Skin epidermis (tissue), 12 donors: ENCODE results near the gene TMEM30B.
A peak's percentile ranks its signal among the peaks of the same experiment; 100 is the strongest.

Source experiments
- H3K27ac ChIP-seq, 21 experiments: fragments of 200-600 bp; sonication (generic) in 11 of 21; one replicate each; pipeline ENCODE4 v1.5.0; 2020; ENCODE audit warnings: mild to moderate bottlenecking in 3 of 21, inconsistent platforms in 2 of 21, moderate library complexity in 2 of 21
- H3K4me3 ChIP-seq, 7 experiments: fragments of 200-600 bp; sonication (generic) in 2 of 7; one replicate each; pipeline ENCODE4 v1.5.0; 2020; ENCODE audit warnings: inconsistent platforms in 2 of 7, mild to moderate bottlenecking in 2 of 7, moderate library complexity in 1 of 7

The TMEM30B gene

DNA sequence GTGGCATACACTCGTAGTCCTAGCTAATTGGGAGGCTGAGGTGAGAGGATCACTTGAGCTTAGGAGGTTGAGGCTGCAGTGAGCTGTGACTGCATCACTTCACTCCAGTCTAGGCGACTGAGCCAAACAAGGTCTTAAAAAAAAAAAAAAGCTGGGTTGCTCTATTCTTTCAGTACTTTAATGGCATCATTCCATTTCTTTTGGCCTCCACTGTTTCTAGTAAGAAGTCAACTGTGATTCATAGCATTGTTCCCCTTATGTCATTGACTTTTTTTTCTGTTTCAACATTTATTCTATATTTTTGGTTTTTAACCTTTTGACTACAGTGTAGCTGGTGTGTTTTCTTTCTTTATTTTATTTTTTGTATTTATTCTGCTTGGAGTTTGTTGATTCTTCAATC lies 23.6 kb upstream of the TMEM30B start:
- no peak overlapping the region for H3K4me3 ChIP-seq
- H3K27ac ChIP-seq: no peak overlapping the region

DNA sequence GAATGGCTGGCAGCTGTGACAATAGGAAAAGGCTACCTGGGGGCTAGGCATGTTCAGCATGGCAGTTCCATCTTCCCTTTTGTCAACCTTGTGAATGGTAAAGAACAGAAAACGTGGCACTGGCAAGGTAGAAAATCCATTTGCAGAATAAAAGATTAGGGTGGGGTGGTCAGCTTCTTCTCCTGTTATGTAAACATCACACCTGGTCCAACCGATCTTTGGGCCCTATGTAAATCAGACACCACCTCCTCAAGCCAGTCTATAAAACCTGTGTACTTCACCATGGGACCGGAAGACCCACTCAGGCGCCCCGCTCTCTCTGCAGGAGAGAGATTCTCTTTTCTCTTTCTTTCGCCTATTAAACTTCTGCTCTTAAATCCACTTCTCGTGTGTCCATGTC lies 19.6 kb upstream of the TMEM30B start:
- no peak overlapping the region for H3K4me3 ChIP-seq
- H3K27ac ChIP-seq: no peak overlapping the region

DNA sequence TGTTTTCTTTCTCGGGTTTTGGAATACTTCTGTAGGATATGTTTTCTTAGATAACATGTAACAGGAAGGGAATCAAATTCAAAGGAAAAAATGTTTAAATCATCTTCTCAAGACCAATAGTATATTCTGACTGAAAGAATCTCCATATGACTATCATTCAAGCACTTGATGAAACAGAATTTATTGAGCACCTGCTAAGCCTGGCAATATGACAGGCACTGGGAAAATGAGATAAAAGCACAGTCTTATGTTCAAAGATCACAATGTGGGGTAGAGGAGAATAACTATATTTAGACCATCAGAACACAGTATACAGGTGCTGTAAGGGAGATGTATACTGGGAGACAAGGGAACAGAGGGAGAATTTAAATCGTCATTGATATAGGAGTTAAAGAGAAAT lies 19.1 kb upstream of the TMEM30B start:
- no peak overlapping the region for H3K4me3 ChIP-seq
- H3K27ac ChIP-seq: no peak overlapping the region

DNA sequence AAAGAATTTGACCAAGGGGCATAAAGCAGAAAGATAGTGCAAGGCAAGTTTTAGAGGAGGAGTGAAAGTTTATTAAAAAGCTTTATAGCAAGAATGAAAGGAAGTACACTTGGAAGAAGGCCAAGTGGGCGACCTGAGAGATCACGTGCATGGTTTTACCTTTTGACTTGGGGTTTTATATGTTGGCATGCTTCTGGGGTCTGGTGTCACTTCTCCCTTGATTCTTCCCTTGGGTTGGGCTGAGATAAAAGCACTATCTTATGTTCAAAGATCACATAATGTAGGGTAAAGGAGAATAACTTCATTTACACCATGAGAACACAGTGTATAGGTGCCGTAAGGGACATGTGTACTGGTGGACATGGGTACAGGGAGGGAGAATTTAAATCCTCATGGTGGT lies 17.7 kb upstream of the TMEM30B start:
- no peak overlapping the region for H3K4me3 ChIP-seq

DNA sequence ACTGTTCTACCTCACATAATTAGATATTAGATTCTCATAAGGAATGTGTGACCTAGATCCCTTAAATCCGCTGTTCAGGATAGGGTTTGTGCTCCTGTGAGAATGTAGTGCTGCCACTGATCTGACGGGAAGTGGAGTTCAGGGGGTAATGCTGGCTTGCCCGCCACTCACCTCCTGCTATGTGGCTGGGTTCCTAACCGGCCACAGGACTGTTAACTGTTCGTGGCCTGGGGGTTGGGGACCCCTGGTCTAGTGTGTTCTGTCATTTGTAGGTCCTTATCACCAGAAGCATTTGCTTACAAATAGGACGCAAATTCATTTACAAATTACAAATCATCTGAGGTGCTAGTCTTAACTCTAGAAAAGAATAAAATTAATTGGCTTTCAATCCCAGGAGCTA lies 16.4 kb upstream of the TMEM30B start:
- no peak overlapping the region for H3K27ac ChIP-seq
- H3K4me3 ChIP-seq: no peak overlapping the region

More for the DNA sequence above, 17.7 kb upstream of the TMEM30B start:
- no peak overlapping the region for H3K27ac ChIP-seq

DNA sequence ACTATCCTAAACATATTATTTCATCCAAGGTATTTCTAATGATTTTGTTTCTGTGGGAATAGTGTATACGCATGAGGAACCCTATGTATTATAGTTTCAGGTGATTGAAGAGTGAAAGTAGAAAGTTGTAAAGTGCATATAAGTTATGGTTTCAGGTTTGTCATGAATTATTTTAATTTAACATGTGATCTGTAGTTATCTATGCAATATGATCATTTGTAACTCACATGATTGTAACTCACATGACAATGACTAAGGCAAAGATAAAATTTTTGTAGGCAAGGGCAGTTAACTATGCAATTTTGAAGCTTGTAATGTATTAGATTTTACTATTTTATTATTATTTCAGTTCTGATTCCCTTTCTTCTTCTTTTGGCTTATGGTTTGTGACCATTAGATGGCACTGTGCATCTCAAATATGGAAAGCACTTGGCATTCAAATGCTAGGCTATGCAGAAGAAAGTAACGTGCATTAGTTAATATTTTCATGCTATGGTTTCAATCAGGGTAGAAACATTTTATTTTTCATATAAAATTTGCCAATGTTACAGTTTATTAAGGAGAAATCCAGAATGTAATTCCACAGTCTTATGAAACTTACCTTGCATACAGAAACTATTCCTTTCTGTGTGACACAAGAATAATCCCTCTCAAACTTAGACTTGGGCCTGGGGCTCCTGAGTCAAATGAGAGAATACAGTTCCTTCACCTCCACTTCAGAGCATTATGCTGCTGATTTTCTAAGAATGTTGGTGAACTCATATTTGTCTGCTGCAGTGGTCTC lies 15.8 kb upstream of the TMEM30B start:
- H3K4me3 ChIP-seq: no peak overlapping the region
- no peak overlapping the region for H3K27ac ChIP-seq

DNA sequence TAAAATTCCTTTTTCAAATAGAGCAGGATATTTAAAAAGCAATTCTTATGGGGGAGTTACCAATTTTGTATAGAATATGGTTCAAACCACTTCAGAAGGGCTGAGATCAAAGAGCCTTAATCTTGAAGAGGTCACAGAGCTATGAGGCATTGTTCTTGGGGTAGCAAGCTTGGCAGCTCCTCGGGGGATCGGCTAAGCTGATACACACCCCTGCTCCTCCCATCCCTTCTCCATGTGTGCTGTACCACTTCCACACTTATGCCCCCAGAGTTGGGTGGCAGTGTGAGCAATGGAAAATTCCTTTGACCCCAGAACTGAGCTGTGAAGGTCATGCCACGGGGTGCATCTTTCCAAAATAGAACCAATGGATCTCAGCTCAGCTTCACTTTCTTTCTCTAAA lies 15.0 kb upstream of the TMEM30B start:
- Histone ChIP-seq H3K27ac (no peak overlapping the region), H3K4me3 (no peak overlapping the region)

DNA sequence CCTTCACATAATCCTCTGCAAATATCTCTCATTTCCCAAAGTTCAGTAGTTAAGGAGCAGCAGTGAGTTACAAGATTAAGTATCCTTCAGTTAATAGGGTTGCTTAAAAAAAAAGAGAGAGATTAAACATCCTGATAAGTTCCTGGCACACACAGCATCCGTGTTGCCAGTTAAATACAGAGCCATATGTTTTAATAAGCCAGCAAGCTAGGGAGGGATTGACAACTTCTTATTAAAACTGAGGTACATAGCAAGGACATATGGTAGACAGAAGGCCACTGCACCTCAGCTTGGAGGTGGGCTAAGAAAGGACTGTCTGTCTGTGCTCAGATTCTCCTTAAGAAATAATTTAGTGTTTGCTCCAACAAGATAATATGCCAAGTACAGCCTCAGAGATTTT lies 9.6 kb upstream of the TMEM30B start:
- Histone ChIP-seq H3K4me3 (no peak overlapping the region), H3K27ac (no peak overlapping the region)

DNA sequence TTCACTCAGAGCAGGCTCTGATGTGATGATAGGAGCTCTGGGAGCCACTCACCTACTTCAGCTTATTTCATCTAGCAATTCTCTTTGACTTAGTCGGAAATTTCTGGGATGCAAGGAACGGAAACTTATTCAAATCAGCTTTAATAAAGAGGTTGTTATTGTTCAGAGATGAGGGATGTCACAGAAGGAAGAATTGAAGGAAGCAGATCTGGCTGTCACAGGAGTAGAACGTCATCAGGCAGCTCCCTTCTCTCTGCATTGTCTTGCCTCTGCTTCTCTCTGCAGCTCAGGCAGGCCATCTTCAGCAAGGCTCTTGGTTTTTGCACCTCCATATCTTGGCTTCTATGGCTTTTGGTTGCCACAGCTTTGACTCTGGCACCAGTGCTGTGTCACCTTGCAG lies 7.6 kb upstream of the TMEM30B start:
- Histone ChIP-seq H3K4me3 (no peak overlapping the region), H3K27ac (no peak overlapping the region)

DNA sequence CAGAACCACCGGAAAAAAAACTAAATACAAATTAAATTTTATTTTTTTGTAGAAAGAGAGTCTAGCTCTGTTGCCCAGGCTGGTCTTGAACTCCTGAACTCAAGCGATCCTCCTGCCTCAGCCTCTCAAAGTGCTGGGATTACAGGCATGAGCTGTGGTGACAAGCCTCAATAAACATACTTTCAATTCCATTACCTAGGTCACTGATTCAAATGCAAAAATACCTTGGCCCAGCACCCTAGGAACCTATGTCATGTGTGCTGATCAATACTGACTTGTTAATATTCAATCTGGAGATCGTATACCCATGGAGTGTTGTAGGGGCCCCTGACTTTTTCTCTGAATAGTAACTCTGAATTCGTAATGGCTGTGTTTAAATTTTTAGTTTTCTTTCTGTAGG lies 7.1 kb upstream of the TMEM30B start:
- no peak overlapping the region for H3K4me3 ChIP-seq

DNA sequence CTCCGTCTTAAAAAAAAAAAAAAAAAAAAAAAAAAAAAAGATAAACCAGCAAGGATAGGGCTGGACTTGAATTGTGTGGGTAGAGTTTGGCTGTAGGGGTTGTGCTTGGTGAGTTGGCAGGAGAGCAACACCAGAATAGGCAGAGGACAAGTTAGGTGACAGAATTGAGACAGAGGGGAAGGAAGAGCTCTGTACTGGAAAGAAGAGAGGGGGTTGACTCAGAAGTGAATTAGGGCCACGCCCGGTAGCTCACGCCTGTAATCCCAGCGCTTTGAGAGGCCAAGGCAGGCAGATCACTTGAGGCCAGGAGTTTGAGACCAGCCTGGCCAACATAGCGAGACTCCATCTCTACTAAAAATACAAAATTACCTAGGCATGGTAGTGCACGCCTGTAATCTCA lies 6.1 kb upstream of the TMEM30B start:
- H3K27ac ChIP-seq: no peak overlapping the region
- no peak overlapping the region for H3K4me3 ChIP-seq

More for the DNA sequence above, 7.1 kb upstream of the TMEM30B start:
- no peak overlapping the region for H3K27ac ChIP-seq

DNA sequence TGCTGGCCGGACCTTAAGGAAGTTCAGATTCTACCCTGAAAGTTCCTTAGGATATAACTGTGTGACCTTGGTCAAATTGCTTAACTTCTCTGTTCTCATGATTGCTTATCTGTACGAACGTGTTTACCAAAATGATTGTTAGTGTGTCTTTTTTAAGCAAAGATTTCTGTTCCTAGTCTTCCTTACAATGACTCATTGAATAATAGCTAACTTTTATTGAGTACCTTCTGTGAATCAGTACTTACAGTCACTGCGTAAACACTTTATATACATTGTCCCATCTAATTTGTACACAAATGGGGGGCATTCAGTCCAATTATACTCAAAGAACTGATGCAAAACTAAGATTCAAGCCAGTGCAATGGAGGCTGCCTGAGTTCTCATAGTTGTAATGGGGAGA lies 4.2 kb upstream of the TMEM30B start:
- Histone ChIP-seq H3K4me3 (no peak overlapping the region), H3K27ac (no peak overlapping the region)

DNA sequence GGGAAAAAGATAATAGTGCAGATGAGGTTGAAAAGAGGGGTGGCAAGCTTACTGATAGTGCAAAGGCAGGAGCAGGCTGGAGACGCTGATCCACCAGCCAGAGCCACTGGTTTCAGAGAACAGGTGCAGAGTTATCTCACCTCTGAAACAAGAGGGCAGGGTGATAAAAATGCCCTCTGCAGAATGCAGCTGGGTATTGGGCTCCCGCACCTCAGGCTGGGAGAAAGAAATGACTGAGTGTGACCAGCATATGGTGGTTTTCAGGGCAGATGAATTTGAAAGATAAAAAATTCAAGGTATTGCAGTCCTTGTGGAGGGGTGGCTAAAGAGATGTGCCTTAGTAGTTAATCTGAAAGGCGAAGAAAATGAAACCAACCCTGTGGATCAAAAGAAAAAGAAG lies 2.9 kb upstream of the TMEM30B start:
- Histone ChIP-seq H3K27ac (no peak overlapping the region), H3K4me3 (no peak overlapping the region)

DNA sequence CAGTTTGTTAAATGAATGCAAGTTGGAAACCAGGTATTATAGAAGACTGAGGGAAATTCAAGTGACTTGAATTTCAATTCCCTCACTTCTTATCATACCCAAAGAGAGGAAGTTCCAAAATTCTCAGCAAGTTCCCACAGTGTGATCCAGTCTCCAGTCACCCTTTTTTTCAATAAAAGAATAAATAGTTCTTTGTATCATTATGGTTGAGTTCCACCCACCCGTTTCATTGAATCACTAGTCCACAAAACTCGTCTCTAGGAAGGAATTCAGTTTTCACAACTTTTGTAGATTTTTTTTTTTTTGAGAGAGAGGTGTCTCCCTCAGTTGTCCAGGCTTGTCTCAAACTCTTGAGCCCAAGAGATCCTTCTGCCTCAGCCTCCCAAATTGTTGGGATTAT lies 1.6 kb upstream of the TMEM30B start:
- H3K4me3 ChIP-seq: no peak overlapping the region
- no peak overlapping the region for H3K27ac ChIP-seq

DNA sequence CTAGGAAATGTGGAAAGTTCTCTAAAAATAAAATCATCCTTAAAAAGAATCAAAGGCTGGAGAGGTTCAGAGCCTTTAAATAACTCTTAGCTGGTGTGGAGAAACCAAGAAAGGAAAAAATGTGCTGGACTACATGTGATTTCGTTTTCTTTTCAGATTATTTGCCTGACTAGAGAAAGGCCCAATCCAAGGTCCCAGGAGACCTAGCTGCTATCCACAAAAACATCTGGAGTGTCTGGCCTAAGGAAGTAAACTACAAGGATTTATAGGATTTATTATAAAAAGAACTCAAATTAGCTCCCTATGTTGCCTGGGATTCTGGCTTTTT lies 774 bp upstream of the TMEM30B start:
- Histone ChIP-seq H3K27ac (peak overlapping the region in 10 of 21 experiments; percentile 81 to 96 (median 88)), H3K4me3 (peak overlapping the region in 1 of 7 experiments; percentile 61)

DNA sequence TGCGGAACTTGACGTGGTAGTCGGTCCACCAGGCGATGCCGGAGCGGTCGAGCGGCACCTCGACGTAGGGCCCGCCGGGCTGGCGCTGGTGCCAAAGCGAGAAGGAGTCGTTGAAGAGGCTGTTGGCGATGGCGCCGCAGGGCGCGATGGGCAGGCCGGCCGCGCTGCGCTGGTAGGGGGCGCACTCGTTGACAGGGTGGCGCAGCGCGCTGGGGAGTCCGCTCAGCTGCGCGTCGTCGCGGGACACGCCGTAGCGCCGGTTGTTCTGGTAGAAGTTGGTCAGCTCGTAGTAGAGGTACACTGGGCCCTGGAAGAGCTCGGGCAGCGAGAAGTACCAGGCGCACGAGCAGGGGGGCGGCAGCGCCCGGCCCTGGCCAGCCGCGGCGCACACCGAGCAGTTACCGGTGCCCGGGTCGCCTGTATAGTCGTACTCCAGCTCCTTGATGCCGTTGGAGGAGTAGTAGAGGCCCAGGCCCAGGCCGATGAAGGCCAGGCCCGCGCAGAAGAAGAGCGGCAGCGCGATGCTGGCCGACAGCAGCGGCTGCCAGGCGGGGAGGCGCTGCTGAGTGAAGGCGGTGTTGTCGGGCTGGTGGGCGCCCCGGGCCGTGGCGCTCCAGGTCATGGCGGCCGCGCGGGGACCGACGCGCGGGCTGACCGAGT lies 482 bp downstream of the TMEM30B start:
- peak overlapping the region; percentile 42 to 66 (median 57) for H3K4me3 ChIP-seq
- H3K27ac ChIP-seq: peak overlapping the region; percentile 63 to 96 (median 88)

DNA sequence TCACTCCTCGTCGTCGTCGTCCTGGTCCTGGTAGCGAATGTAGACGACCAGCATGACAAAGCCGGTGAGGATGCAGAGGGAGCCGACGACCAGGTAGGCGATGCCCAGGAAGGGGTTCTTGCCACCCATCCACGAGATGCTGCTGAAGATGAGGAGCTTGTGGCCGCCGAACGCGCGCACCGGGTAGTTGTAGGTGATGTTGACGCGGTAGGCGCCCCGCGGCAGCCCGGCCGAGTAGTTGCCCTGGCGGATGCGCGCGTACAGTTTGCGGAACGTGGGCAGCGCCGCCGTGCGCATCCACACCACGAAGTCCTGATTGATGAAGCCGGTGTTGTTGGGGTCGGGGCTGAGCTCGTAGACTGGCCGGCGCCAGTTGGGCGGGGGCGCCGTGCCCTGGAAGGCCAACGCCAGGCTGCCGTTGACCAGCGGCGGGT lies 1.0 kb downstream of the TMEM30B start:
- peak overlapping the region; percentile 42 to 66 (median 57) for H3K4me3 ChIP-seq
- H3K27ac ChIP-seq: peak overlapping the region in 19 of 21 experiments; percentile 63 to 96 (median 89)

DNA sequence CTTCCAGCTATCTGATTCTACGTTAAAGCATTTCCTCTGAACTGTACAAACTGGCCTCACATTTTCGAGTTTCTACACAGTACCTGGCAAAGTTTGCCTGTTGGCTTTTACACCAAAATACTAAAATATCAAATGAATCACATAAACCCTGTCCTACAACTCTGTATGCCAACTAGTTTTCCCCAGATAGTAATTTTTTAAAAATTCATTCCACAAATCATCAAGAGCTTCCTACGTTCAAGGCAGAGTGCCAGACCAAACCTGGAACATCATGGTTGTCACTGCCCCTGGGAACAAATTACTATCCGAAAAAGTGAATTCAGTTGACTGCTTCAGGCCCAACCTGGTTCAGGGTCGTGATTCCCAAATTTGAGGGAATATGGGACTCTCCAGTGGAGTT lies 2.1 kb downstream of the TMEM30B start:
- Histone ChIP-seq H3K4me3 (peak overlapping the region in 3 of 7 experiments; percentile 5 to 66 (median 61)), H3K27ac (peak overlapping the region in 3 of 21 experiments; percentile 6 to 96 (median 45))

DNA sequence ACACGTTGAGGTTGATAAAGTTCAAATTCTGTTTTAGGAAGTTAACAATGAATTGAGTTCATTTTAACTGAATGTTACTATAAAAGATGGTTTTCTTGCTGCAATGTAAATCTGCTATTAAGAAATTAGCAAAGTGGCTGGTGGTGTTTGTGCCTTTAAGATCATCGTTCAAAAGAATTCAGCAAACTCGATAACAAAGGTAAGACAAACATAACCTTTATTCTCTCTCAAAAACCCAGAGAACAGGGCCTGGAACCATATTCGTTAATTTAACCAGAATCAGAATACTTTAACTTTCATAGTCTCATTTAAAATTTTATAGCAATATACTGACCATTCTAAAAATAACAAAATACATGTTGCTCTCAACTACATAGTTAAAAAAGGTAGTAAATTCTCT lies 3.4 kb downstream of the TMEM30B start:
- H3K27ac ChIP-seq: no peak overlapping the region
- no peak overlapping the region for H3K4me3 ChIP-seq

DNA sequence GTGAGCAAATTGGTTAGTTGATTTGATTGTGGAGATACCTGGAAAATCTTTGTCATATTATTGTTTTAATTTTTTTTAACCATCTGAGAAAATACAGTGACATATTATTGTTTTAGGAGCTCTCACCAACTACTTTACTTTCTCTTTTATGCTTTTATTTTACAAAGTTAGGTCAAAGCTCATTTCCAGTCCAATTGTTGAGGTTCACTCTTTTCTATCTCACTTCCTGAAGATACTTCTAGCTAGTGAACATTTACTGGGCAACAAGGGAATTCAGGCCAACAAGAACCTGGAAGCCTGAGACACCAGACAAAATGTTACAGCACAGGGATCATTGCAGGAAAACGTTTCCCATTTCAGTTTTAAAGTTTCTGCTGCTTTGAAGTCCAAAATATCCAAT lies 3.9 kb downstream of the TMEM30B start:
- no peak overlapping the region for H3K27ac ChIP-seq
- H3K4me3 ChIP-seq: no peak overlapping the region

DNA sequence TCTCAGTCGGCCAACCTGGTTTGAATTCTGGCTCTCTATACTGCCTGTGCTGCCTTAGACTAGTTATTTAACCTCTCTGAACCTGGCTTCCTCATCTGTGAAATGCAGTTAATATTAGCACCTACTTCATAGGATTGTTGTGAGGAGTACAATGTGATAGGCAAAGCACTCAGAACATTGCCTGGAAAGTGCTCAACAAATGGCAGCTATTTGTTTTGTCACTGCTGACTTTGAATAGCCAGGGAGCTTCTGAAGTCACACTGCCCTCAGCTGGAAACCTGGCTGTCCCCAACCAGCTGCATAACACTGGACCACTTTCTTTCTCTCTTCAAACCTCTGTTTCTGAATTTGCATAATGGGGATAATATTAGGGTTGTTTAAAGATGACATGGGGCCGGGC lies 9.6 kb downstream of the TMEM30B start:
- H3K27ac ChIP-seq: no peak overlapping the region
- H3K4me3 ChIP-seq: no peak overlapping the region

DNA sequence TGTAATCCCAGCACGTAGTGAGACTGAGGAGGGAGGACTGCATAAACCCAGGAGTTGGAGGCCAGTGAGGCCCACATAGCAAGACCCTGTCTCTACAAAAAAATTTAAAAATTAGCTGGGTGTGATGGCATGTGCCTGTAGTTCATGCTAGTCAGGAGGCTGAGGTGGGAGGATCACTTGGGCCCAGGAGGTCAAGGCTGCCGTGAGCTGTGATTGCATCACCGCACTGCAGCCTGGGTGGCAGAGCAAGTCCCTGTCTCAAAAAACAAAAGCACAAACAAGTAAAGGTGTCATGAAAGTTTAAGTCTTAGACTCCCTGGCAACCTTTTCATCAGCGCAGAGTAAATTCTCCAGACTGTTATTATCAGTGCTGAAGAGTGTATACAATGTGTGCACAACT lies 10.4 kb downstream of the TMEM30B start:
- no peak overlapping the region for H3K4me3 ChIP-seq

More for the DNA sequence above, 10.4 kb downstream of the TMEM30B start:
- H3K27ac ChIP-seq: no peak overlapping the region
